ENCODE results near the gene RASGRF2.

RASGRF2 gene

GRCh38 chr5:81067406-81067805 is 107.2 kb downstream of the RASGRF2 start:
- DNase-seq (ENCODE audit: low read depth, low spot score), result no peak
- H3K4me3 ChIP-seq, result no peak overlapping the region

GRCh38 chr5:81068063-81068462 is 107.9 kb downstream of the RASGRF2 start:
- H3K36me3 ChIP-seq (ENCODE audit: insufficient read depth, low read length), result no peaks in the 10 kb centered on the region
- no peak overlapping the region for H3K27ac ChIP-seq
- H3K9ac ChIP-seq (ENCODE audit: insufficient read length), result no peak overlapping the region
- no peaks in the 10 kb centered on the region for H3K9me3 ChIP-seq (ENCODE audit: low read depth, low read length)
- no peak overlapping the region for H3K4me3 ChIP-seq
- no peak for TF ChIP-seq EZH2 (IDR thresholded peaks at IDR 0.05)
- no peak for TF ChIP-seq POLR2AphosphoS5 (IDR thresholded peaks at IDR 0.05; ENCODE audit: borderline replicate concordance, low read depth, low read length)
- TF ChIP-seq FOXP2 (optimal IDR thresholded peaks at IDR 0.05; ENCODE audit: control extremely low read depth, extremely low read length, insufficient read depth), result no peak
- no peak for DNase-seq (ENCODE audit: low read depth, low spot score)

More at GRCh38 chr5:81067406-81067805, 107.2 kb downstream of the RASGRF2 start:
- no peaks in the 10 kb centered on the region for H3K9me3 ChIP-seq (ENCODE audit: low read depth, low read length)
- H3K36me3 ChIP-seq (ENCODE audit: insufficient read depth, low read length), result no peaks in the 10 kb centered on the region
- H3K9ac ChIP-seq (ENCODE audit: insufficient read length), result no peak overlapping the region
- no peak overlapping the region for H3K27ac ChIP-seq
- TF ChIP-seq POLR2AphosphoS5 (IDR thresholded peaks at IDR 0.05; ENCODE audit: borderline replicate concordance, low read depth, low read length) (no peak), EZH2 (IDR thresholded peaks at IDR 0.05) (no peak), FOXP2 (optimal IDR thresholded peaks at IDR 0.05; ENCODE audit: control extremely low read depth, extremely low read length, insufficient read depth) (no peak)

GRCh38 chr5:81068635-81069034 is 108.5 kb downstream of the RASGRF2 start:
- H3K9ac ChIP-seq (ENCODE audit: insufficient read length), result no peak overlapping the region
- no peak overlapping the region for H3K4me3 ChIP-seq
- H3K36me3 ChIP-seq (ENCODE audit: insufficient read depth, low read length), result no peaks in the 10 kb centered on the region
- no peak for DNase-seq (ENCODE audit: low read depth, low spot score)
- no peak for TF ChIP-seq EZH2 (IDR thresholded peaks at IDR 0.05)
- no peak for TF ChIP-seq FOXP2 (optimal IDR thresholded peaks at IDR 0.05; ENCODE audit: control extremely low read depth, extremely low read length, insufficient read depth)
- no peak for TF ChIP-seq POLR2AphosphoS5 (IDR thresholded peaks at IDR 0.05; ENCODE audit: borderline replicate concordance, low read depth, low read length)
- H3K9me3 ChIP-seq (ENCODE audit: low read depth, low read length), result no peaks in the 10 kb centered on the region
- H3K27ac ChIP-seq, result no peak overlapping the region

GRCh38 chr5:81069990-81070389 is 109.8 kb downstream of the RASGRF2 start:
- DNase-seq (ENCODE audit: low read depth, low spot score), result no peak
- H3K27ac ChIP-seq, result no peak overlapping the region
- no peaks in the 10 kb centered on the region for H3K36me3 ChIP-seq (ENCODE audit: insufficient read depth, low read length)
- H3K9me3 ChIP-seq (ENCODE audit: low read depth, low read length), result no peaks in the 10 kb centered on the region
- no peak overlapping the region for H3K9ac ChIP-seq (ENCODE audit: insufficient read length)
- TF ChIP-seq POLR2AphosphoS5 (IDR thresholded peaks at IDR 0.05; ENCODE audit: borderline replicate concordance, low read depth, low read length) (no peak), EZH2 (IDR thresholded peaks at IDR 0.05) (no peak), FOXP2 (optimal IDR thresholded peaks at IDR 0.05; ENCODE audit: control extremely low read depth, extremely low read length, insufficient read depth) (no peak)
- no peak overlapping the region for H3K4me3 ChIP-seq

GRCh38 chr5:81070571-81071255 is 110.5 kb downstream of the RASGRF2 start:
- no peaks in the 10 kb centered on the region for H3K9me3 ChIP-seq (ENCODE audit: low read depth, low read length)
- 0 out of 2 replicates have a peak overlapping the region, but pooled peaks have one; percentile 30 for H3K27ac ChIP-seq
- H3K9ac ChIP-seq (ENCODE audit: insufficient read length), result no peak overlapping the region
- TF ChIP-seq POLR2AphosphoS5 (IDR thresholded peaks at IDR 0.05; ENCODE audit: borderline replicate concordance, low read depth, low read length), result no peak
- TF ChIP-seq EZH2 (IDR thresholded peaks at IDR 0.05), result no peak
- TF ChIP-seq FOXP2 (optimal IDR thresholded peaks at IDR 0.05; ENCODE audit: control extremely low read depth, extremely low read length, insufficient read depth), result no peak
- no peak overlapping the region for H3K4me3 ChIP-seq
- H3K36me3 ChIP-seq (ENCODE audit: insufficient read depth, low read length), result no peaks in the 10 kb centered on the region
- no peak for DNase-seq (ENCODE audit: low read depth, low spot score)

- no peaks in the 10 kb centered on the region for H3K9me3 ChIP-seq (ENCODE audit: low read depth, low read length)
- no peak overlapping the region for H3K9ac ChIP-seq (ENCODE audit: insufficient read length)
- H3K36me3 ChIP-seq (ENCODE audit: insufficient read depth, low read length), result no peaks in the 10 kb centered on the region
- H3K27ac ChIP-seq, result no peak overlapping the region
- TF ChIP-seq FOXP2 (optimal IDR thresholded peaks at IDR 0.05; ENCODE audit: control extremely low read depth, extremely low read length, insufficient read depth) (no peak), EZH2 (IDR thresholded peaks at IDR 0.05) (no peak), POLR2AphosphoS5 (IDR thresholded peaks at IDR 0.05; ENCODE audit: borderline replicate concordance, low read depth, low read length) (no peak)
- no peak for DNase-seq (ENCODE audit: low read depth, low spot score)
- no peak overlapping the region for H3K4me3 ChIP-seq
Measured at GRCh38 chr5:81075041-81075440, 114.9 kb downstream of the RASGRF2 start.

- no peaks in the 10 kb centered on the region for H3K9me3 ChIP-seq (ENCODE audit: low read depth, low read length)
- H3K4me3 ChIP-seq, result no peak overlapping the region
- no peaks in the 10 kb centered on the region for H3K36me3 ChIP-seq (ENCODE audit: insufficient read depth, low read length)
- TF ChIP-seq FOXP2 (optimal IDR thresholded peaks at IDR 0.05; ENCODE audit: control extremely low read depth, extremely low read length, insufficient read depth), result no peak
- no peak for TF ChIP-seq EZH2 (IDR thresholded peaks at IDR 0.05)
- no peak for TF ChIP-seq POLR2AphosphoS5 (IDR thresholded peaks at IDR 0.05; ENCODE audit: borderline replicate concordance, low read depth, low read length)
- no peak overlapping the region for H3K9ac ChIP-seq (ENCODE audit: insufficient read length)
- DNase-seq (ENCODE audit: low read depth, low spot score), result no peak
- no peak overlapping the region for H3K27ac ChIP-seq
Measured at GRCh38 chr5:81077105-81077504, 116.9 kb downstream of the RASGRF2 start.

GRCh38 chr5:81078930-81079329 is 118.8 kb downstream of the RASGRF2 start:
- H3K9me3 ChIP-seq (ENCODE audit: low read depth, low read length), result no peaks in the 10 kb centered on the region
- no peak for TF ChIP-seq FOXP2 (optimal IDR thresholded peaks at IDR 0.05; ENCODE audit: control extremely low read depth, extremely low read length, insufficient read depth)
- no peak for TF ChIP-seq EZH2 (IDR thresholded peaks at IDR 0.05)
- TF ChIP-seq POLR2AphosphoS5 (IDR thresholded peaks at IDR 0.05; ENCODE audit: borderline replicate concordance, low read depth, low read length), result no peak
- no peak overlapping the region for H3K9ac ChIP-seq (ENCODE audit: insufficient read length)
- no peak for DNase-seq (ENCODE audit: low read depth, low spot score)
- H3K27ac ChIP-seq, result no peak overlapping the region
- no peak overlapping the region for H3K4me3 ChIP-seq
- no peaks in the 10 kb centered on the region for H3K36me3 ChIP-seq (ENCODE audit: insufficient read depth, low read length)
